ENCODE measurements around the gene THY1. TPM values are rescaled to one million over a fixed set of nuclear protein-coding genes. Genes with fewer than 3 reads are reported as not detected.

THY1 gene
- total RNA-seq, 1 experiment from 2014 or later = 122 TPM

GRCh38 chr11:119380827-119381180 lies 42.2 kb downstream of the THY1 start:
- Histone ChIP-seq H3K4me3 (peak overlapping the region; percentile 66), H3K27me3 (no peaks in the 10 kb centered on the region), H3K9me3 (no peaks in the 10 kb centered on the region), H3K36me3 (no peaks in the 10 kb centered on the region)
- DNase-seq = no peak

DNA sequence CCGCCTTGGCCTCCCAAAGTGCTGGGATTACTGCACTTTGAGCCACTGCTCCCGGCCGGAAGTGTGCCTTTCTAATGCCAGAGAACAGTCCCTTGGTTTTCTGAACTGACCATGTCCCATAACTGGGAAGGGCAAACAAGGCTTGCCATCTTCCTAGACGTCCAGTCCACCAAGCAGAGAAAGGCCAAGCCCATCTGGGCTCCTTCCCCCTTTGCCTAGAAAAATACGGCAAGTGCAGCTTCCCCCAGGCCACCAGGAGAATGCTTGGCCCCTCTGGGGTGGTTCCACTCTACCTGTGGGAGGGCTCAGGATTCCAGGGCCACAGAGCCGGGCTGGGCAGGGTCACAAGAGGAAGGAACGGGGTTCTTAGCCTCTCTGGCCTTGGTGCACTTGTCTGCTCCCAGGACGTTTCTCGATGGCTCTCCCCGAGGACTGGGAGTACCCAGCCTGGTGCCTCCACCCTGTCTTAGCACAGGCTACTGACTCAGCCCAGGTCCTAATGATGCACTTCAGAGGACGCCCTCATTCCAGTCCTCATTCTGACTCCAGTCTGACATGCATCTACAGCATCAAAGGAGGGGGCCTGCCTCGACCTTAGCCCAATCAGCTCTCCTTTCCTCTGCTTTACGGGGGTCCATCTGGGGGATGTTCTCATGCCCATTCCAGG lies 42.7 kb downstream of the THY1 start:
- H3K4me3 ChIP-seq = peak overlapping the region; percentile 66
- H3K9me3 ChIP-seq = no peaks in the 10 kb centered on the region
- no peaks in the 10 kb centered on the region for H3K36me3 ChIP-seq
- DNase-seq = no peak
- no peaks in the 10 kb centered on the region for H3K27me3 ChIP-seq

GRCh38 chr11:119378851-119379465 lies 44.0 kb downstream of the THY1 start:
- Histone ChIP-seq H3K27me3 (no peaks in the 10 kb centered on the region), H3K36me3 (no peaks in the 10 kb centered on the region; the same call in 1 of the 2 replicates), H3K4me3 (no peak overlapping the region), H3K9me3 (no peaks in the 10 kb centered on the region)
- DNase-seq = no peak

DNA sequence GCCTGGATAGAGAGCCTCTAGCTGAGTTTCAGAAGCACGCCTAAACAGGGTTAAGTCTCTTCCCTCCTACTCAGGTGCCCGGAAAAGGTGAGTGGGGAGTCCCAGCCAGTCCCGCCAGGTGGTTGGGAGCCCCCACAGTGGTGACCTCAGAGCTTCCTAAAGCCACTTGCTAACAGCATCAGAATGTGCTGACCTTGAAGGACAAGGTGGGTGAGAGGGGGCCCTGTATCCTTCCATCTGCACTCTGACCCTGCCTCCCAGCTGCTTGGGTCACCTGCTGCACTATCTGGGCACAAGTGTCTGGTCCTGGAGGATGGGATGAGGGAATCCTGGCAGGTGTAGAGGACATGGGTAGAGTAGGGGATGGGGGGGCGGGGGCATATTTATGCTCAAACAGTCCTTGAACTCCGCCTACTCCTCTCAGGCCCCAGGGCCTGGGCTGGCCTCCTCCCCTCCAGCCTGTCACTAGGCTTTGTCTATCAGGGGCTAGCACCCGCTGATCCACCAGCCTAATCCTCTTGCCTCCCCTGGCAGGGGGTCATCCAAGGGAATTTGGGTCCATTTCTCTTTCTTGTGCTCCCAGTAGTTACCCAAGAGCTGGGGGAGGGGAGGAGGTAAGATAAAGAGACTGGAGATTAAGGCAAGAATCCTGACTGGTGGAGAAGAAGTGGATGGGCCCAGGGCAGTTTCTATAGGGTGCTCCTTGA lies 44.9 kb downstream of the THY1 start:
- no peaks in the 10 kb centered on the region; the same call in 1 of the 2 replicates for H3K36me3 ChIP-seq
- no peaks in the 10 kb centered on the region for H3K9me3 ChIP-seq
- H3K4me3 ChIP-seq = no peak overlapping the region
- DNase-seq = no peak
- no peaks in the 10 kb centered on the region for H3K27me3 ChIP-seq

GRCh38 chr11:119377112-119377901 lies 45.7 kb downstream of the THY1 start:
- H3K36me3 ChIP-seq = peaks cover 5% of the 10 kb centered on the region; the same call in 1 of the 2 replicates
- DNase-seq = no peak
- H3K27me3 ChIP-seq = no peaks in the 10 kb centered on the region
- H3K4me3 ChIP-seq = no peak overlapping the region
- H3K9me3 ChIP-seq = no peaks in the 10 kb centered on the region

DNA sequence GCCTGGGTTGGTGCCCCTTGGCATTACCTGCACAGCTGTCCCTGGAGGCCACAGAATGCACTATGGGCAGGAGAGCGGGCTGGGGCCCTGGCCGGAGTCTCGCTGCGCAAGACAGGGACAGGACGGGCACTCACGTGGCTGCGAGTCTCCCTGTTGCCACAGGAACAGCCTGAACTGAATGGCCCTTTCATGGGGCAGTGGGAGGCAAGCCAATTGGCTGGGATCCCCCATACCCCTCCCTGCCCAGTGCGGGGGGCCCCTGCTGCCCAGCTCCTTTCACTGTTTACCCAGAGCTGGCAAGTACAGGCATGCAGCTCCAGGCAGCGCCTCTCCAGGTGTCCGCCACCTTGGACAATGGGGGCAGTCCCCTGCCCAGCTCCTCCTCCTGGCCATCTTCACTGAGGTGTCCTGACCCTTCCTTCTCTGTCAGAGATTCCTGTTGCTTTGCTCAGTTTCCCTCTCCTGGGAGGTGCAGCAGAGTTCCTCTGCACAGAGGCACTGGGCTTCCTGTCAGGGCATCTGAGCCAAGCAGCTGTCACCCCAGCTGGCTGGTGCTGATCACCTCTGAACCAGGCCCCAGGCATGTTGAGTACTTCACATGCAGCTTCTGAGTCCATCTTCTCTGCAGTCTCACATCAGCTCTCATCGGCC lies 46.6 kb downstream of the THY1 start:
- Histone ChIP-seq H3K9me3 (no peaks in the 10 kb centered on the region), H3K27me3 (no peaks in the 10 kb centered on the region), H3K36me3 (peaks cover 9% of the 10 kb centered on the region), H3K4me3 (no peak overlapping the region)
- no peak for DNase-seq

DNA sequence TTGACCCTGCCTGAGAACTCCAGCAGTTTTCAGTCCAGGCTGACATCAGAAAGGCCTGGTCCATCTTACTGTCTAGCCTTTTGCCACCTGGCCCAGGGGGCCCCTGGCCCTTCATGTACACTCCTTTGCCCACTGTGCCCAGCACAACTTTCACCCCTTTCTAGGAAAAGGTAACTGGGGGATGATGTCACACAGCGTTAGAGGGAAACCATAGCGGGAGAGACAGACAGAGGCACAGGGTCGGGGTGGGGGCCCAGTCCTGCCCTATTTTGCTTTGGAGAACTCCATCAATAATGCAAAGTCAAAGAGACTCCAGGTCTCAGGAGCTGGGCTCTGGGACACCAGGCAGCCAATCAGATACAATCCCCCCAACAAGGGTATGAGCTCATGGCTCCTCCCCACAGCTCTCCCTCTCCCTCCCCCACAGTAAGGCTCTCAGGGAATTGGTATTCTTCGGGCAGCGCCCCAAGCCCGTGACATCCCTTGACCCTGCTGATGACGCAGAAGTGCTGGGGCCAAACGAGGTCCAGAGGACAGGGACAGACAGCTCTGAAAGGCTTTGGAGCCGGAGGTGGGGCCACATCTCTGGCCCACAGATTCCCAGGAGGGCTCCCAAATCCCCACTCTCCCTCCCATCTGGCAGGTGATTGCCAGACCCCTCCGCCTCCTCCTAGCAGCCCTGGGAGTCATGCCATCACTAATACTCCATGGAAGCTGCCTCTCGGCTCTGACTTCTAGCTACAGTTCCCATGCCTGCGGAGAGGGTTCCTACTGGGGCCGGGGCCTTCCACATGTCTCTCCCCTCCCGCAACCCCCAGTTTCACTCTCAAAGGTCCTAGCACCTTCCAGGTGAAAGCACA lies 47.4 kb downstream of the THY1 start:
- peaks cover 9% of the 10 kb centered on the region for H3K36me3 ChIP-seq
- H3K27me3 ChIP-seq = no peaks in the 10 kb centered on the region
- H3K9me3 ChIP-seq = no peaks in the 10 kb centered on the region
- H3K4me3 ChIP-seq = no peak overlapping the region
- DNase-seq = no peak

DNA sequence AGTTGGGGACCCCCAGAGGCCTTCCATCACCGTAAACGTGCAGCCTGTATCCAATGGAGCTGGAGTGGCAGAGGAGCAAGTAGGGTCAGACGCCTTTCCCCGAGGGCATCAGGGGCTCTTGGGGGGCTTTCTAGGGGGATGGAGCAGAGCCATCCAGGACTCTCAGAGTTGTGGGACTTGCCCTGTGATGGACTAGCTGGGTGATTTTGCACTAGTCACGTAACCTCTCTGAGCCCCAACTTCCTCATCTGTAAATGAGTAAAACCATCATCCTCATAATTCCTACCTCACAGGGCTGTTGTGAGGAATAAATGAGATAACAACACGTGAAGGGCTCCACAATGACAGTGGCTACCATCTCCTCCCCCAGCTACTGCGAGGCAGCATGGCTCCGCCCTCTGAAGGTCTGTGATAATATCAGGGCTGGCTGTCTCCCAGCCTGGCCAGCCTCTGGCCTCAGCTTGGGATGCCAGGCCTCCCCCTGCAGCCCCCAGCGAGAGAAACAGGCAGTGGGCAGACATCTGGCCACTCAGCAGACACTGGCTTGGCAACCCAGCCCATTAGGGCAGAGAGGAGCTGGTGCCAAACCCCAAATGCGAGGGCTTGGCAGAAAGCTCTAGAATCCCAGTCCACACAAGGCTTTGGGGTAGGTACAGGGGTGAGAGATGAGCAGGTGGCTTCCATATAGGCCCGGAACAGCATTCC lies 48.2 kb downstream of the THY1 start:
- Histone ChIP-seq H3K9me3 (no peaks in the 10 kb centered on the region), H3K27me3 (no peaks in the 10 kb centered on the region), H3K4me3 (no peak overlapping the region), H3K36me3 (peaks cover 15% of the 10 kb centered on the region)
- peak; percentile 51 for DNase-seq

- Histone ChIP-seq H3K4me3 (no peak overlapping the region), H3K36me3 (peaks cover 19% of the 10 kb centered on the region), H3K27me3 (no peaks in the 10 kb centered on the region), H3K9me3 (no peaks in the 10 kb centered on the region)
- peak; percentile 61 for DNase-seq
These were observed 48.9 kb downstream of the THY1 start for GRCh38 chr11:119373921-119374631.

DNA sequence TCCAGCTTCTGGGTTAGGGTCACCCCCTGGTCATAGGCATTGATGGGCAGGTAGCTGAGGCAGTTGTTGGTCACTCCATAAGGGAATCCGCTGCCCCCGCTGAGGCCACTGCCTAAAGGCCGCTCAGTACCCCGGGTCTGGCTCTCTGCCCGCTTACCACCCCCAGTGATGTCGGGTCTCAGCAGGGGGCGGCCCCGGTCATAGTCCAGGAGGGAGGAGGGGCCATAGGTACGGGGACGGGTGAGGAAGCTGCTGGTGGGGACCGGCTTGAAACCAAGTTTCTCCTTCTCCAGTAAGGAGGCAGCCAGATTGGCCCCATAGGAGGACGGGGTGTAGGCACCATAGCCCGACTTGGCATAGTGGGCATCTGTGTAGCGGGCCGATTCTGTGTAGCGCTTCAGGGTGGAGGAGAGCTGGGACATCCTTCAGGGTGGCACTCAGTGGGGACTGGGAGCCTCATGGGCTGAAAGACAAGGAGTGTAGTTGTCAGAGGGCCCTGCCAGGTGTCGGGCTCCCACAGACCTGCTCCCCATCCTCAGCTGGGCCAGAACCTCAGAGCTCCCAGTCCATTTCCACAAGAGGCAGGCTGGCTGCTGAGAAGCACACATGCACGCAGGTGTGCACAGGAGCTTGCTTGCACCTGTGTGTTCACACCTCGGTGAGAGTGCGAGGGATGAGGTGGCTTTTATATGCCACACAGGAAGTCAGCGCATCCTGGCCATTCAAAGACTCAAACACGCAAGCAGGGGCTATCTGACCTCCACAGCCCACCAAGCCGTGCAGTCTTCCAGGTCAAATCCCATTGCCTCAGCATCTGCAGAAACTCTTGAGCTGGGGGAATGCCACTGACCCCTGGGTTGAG lies 49.7 kb downstream of the THY1 start:
- H3K27me3 ChIP-seq = no peaks in the 10 kb centered on the region
- H3K4me3 ChIP-seq = no peak overlapping the region
- H3K9me3 ChIP-seq = no peaks in the 10 kb centered on the region
- no peak for DNase-seq
- peaks cover 19% of the 10 kb centered on the region for H3K36me3 ChIP-seq

DNA sequence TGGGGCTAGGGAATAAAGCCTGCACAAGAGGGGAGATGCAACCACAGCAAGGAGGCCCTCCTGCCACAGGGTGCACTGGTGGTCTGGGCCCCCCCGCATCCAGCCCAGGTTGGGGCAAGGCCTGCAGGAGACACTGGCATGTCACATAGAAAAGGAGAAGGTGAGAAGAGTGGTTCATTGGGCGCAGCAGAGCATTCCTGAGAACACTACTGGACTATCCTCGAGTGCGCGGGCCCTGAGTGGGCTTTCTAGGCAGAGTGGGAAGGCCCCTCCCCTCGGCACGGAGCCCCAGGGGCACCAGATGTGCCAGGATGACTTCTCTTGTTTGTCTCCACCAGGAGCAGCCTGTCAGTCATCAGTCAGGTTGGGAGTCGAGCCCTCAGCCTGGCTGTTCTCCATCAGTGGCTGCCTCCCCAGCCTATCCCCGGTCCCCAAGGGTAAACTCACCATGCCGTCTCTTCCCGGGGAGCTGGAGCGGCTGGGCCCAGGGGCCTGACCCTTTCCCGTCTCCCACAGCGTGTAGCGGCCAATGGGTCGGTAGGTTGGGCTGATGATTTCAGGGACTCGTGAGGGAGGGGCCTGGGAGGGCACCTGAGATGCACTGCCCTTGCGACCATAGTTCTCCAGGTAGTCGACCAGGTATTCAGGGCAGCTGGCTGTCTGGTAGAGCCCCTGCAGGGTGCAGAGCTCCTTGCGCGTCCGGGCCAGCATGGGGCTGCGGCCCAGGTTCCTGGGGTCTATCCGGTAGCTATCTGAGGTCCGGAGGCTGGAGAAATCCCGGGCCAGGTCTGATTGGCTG lies 50.5 kb downstream of the THY1 start:
- Histone ChIP-seq H3K36me3 (peaks cover 19% of the 10 kb centered on the region), H3K9me3 (no peaks in the 10 kb centered on the region), H3K27me3 (no peaks in the 10 kb centered on the region), H3K4me3 (no peak overlapping the region)
- no peak for DNase-seq

DNA sequence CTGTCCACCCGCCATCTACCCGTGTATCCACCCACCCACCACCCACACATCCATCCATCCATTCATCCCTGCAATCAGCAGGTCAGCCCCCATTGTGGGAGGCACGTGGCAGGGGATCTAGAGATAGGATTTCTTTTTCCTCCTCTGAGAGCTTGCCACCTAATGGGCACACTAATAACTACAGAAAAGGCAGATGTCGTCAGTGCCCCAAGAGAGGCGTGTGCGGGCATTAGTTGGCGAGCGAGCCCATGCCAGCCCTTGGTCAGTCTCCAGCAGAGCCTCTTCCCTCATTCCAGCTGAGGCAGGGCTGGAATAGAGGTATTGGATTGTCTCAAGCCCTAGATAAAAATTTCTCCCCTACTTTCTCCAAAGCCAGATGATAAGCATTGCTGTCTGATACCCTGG lies 51.2 kb downstream of the THY1 start:
- DNase-seq = peak; percentile 87

DNA sequence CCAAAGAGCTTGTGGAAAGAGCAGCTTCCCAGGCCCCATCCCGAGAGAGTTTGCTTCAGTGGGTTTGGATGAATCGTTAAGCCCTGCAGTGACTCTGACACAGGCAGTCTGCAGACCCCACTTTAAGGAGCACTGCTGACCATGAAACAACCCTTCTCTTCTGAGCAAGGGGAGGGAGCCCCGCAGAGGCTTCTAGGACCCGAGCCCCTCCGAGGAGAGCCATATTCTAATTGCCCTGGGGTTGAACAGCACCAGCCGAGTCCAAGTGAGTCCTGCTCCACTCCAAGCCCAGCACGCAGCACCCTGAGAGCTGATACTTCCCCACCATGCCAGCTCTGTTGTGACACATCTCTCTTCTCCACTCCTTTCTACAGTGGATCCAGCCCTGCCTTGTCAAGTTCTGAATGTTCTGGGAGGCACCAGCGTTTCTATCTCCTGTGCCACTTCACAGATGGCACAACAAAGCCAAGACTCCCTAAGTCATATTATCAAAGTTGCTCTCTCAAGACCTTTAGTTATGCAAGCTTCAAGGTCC lies 51.8 kb downstream of the THY1 start:
- H3K27me3 ChIP-seq = no peaks in the 10 kb centered on the region
- peaks cover 19% of the 10 kb centered on the region for H3K36me3 ChIP-seq
- DNase-seq = no peak
- no peak overlapping the region for H3K4me3 ChIP-seq
- no peaks in the 10 kb centered on the region for H3K9me3 ChIP-seq

More for the DNA sequence above, 51.2 kb downstream of the THY1 start:
- Histone ChIP-seq H3K9me3 (no peaks in the 10 kb centered on the region), H3K27me3 (no peaks in the 10 kb centered on the region), H3K4me3 (no peak overlapping the region), H3K36me3 (peaks cover 19% of the 10 kb centered on the region)

All from MG63 (cell line).